OCI-LY3 (cell line): Measurements from ENCODE around the gene KIF6.

Experiments
- CTCF ChIP-seq: fragments of 200-600, 300-600 bp; sonication (generic); IDR thresholded peaks from 2 replicates; pipeline ENCODE4 v1.5.1; 2014; ENCODE audit warnings: antibody characterized with exemption, low read length, low read depth
- EZH2phosphoT487 ChIP-seq: fragments of 200-600 bp; shearing (Covaris generic); IDR thresholded peaks from 2 replicates; pipeline ENCODE4 v1.6.1; 2018; ENCODE audit warnings: antibody characterized with exemption, mixed run types, low read depth

GRCh38 chr6:39369987-39370386 lies 355.2 kb downstream of the KIF6 start:
- peak; percentile 32 for TF ChIP-seq CTCF
- TF ChIP-seq EZH2phosphoT487 = no peak
